Measurements from ENCODE around the gene LRWD1. TPM values are rescaled to one million over a fixed set of nuclear protein-coding genes. Genes with fewer than 3 reads are reported as not detected.

The LRWD1 gene
- total and polyA plus RNA-seq, 2 donors (not counting 1 experiment from before 2014, with no cell fraction given): 7.4 to 14.5 TPM

DNA sequence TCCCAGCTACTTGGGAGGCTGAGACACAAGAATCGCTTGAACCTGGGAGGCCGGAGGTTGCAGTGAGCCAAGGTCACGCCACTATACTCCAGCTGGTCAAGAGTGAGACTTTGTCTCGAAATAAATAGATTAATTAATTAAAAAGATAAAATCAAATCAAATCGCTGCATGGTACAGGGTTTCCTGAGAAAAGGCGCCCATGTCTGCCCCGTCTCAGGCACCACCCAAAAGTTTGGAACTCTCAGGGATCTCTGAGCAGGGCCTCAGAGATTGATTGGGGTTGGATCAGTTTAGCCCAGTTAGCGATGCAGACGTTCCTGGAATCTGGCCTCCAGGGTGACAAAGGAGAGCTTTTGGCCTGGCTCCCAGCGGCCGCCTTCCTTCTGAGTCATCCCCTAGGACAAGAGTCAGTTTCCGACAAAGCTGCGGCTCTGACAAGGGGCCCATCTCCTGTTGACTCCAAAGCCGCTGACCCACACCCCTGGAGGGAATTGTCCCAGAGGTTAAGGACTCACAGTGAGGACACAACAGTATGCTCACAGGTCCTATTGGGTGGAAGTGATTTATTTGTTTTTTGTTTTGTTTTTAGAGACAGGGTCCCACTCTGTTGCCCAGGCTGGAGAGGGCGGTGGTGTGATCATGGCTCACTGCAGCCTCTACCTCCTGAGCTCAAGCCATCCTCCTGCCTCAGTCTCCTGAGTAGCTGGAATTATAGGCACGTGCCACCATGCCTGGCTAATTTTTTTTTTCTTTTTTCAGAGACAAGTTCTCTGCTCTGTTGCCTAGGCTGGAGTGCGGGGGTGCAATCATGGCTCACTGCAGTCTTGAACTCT is 24.6 kb upstream of the LRWD1 start:
- Histone ChIP-seq H3K4me3 (replicated peaks in 1 of 4; ENCODE audit: control extremely low read depth in 1 of 4, insufficient read depth in 1 of 4, low read depth in 3 of 4, low read length in 4 of 4) (no peak overlapping the region), H3K27me3 (ENCODE audit: control insufficient read depth, insufficient read depth, low read length) (no peaks in the 10 kb centered on the region), H4K20me1 (ENCODE audit: control insufficient read depth, extremely low read depth, insufficient read depth, low read length) (no peaks in the 10 kb centered on the region), H3K9ac (ENCODE audit: insufficient read depth, low read length) (no peak overlapping the region), H3K4me2 (ENCODE audit: extremely low read depth, insufficient read depth, low read length) (no peak overlapping the region), H3K4me1 (ENCODE audit: control insufficient read depth, extremely low read depth, insufficient read depth, low read length) (peaks cover 2% of the 10 kb centered on the region), H3K9me3 (ENCODE audit: control insufficient read depth, insufficient read depth, low read depth, low read length) (no peaks in the 10 kb centered on the region), H3K79me2 (ENCODE audit: control insufficient read depth, insufficient read depth, low read length) (no peaks in the 10 kb centered on the region), H3K27ac (ENCODE audit: insufficient read depth, low read length) (no peak overlapping the region), H3K36me3 (ENCODE audit: control insufficient read depth, insufficient read depth, low read length) (peaks cover 3% of the 10 kb centered on the region), H2AFZ (ENCODE audit: low read length) (no peak overlapping the region)
- DNase-seq (ENCODE audit: low read depth in 2 of 2): peak; percentile 70 to 84
- TF ChIP-seq EZH2 (IDR thresholded peaks at IDR 0.05; ENCODE audit: low read length, missing control alignments): no peak
- TF ChIP-seq, protein P1, sequence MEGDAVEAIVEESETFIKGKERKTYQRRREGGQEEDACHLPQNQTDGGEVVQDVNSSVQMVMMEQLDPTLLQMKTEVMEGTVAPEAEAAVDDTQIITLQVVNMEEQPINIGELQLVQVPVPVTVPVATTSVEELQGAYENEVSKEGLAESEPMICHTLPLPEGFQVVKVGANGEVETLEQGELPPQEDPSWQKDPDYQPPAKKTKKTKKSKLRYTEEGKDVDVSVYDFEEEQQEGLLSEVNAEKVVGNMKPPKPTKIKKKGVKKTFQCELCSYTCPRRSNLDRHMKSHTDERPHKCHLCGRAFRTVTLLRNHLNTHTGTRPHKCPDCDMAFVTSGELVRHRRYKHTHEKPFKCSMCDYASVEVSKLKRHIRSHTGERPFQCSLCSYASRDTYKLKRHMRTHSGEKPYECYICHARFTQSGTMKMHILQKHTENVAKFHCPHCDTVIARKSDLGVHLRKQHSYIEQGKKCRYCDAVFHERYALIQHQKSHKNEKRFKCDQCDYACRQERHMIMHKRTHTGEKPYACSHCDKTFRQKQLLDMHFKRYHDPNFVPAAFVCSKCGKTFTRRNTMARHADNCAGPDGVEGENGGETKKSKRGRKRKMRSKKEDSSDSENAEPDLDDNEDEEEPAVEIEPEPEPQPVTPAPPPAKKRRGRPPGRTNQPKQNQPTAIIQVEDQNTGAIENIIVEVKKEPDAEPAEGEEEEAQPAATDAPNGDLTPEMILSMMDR (conservative IDR thresholded peaks at IDR 0.05 in 1 of 2, IDR thresholded peaks at IDR 0.05 in 1 of 2; ENCODE audit: low read depth in 1 of 2, low read length in 2 of 2): no peak

DNA sequence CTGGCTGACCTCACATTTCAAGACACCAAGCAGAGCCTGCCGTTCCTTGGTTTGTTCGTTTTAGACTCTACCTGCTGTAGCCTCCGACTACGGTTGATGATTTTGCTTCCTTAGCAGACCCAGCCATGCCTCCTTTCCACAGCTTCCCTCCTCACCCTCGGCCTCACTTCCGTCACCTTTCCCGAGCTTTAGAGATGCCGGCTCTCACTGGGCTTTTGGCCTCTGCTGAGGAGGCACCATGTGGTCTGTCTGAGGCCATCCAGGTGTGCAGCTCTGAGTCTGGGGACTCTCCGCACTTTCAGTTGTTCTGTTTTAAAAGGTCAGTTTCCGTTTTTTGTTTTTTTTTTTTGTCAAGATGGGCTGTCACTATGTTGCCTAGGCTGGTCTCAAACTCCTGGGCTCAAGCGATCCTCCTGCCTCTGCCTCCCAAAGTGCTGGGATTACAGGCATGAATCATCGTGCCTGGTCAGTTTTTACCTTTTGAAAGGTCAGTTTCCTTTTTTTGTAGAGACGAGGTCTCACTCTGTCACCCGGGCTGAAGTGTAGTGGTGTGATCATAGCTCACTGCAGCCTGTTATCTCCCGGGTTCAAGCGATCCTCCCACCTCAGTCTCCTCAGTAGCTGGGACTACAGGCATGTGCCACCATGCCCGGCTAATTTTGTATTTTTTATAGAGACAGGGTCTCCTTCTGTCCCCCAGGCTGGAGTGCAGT is 19.7 kb upstream of the LRWD1 start:
- Histone ChIP-seq H3K4me1 (ENCODE audit: control insufficient read depth, extremely low read depth, insufficient read depth, low read length) (peaks cover under 1% of the 10 kb centered on the region), H3K79me2 (ENCODE audit: control insufficient read depth, insufficient read depth, low read length) (no peaks in the 10 kb centered on the region), H3K27me3 (ENCODE audit: control insufficient read depth, insufficient read depth, low read length) (no peaks in the 10 kb centered on the region), H3K9me3 (ENCODE audit: control insufficient read depth, insufficient read depth, low read depth, low read length) (no peaks in the 10 kb centered on the region), H3K36me3 (ENCODE audit: control insufficient read depth, insufficient read depth, low read length) (peaks cover 6% of the 10 kb centered on the region), H3K9ac (ENCODE audit: insufficient read depth, low read length) (no peak overlapping the region), H2AFZ (ENCODE audit: low read length) (no peak overlapping the region), H4K20me1 (ENCODE audit: control insufficient read depth, extremely low read depth, insufficient read depth, low read length) (no peaks in the 10 kb centered on the region), H3K4me3 (replicated peaks in 1 of 4; ENCODE audit: control extremely low read depth in 1 of 4, insufficient read depth in 1 of 4, low read depth in 3 of 4, low read length in 4 of 4) (no peak overlapping the region), H3K4me2 (ENCODE audit: extremely low read depth, insufficient read depth, low read length) (no peak overlapping the region), H3K27ac (ENCODE audit: insufficient read depth, low read length) (no peak overlapping the region)
- DNase-seq (ENCODE audit: low read depth in 2 of 2): no peak
- TF ChIP-seq, protein P1 (conservative IDR thresholded peaks at IDR 0.05 in 1 of 2, IDR thresholded peaks at IDR 0.05 in 1 of 2; ENCODE audit: low read depth in 1 of 2, low read length in 2 of 2): no peak
- no peak for TF ChIP-seq EZH2 (IDR thresholded peaks at IDR 0.05; ENCODE audit: low read length, missing control alignments)

DNA sequence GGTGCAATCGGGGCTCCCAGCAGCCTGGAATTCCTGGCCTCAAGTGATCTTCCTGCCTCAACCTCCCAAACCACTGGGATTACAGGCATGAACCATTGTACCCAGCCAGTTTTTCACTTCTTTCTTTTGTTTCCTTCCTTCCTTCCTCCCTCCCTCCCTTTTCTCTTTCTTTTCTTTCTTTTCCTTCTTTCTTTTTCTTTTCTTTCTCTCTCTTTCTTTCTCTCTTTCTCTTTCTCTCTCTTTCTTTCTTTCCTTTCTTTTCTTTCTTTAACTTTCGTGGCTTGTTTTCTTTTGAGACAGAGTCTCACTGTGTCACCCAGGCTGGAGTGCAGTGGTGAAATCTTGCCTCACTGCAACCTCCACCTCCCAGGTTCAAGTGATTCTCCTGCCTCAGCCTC is 19.1 kb upstream of the LRWD1 start:
- no peaks in the 10 kb centered on the region for H4K20me1 ChIP-seq (ENCODE audit: control insufficient read depth, extremely low read depth, insufficient read depth, low read length)
- peaks cover 6% of the 10 kb centered on the region for H3K36me3 ChIP-seq (ENCODE audit: control insufficient read depth, insufficient read depth, low read length)
- no peak overlapping the region for H3K9ac ChIP-seq (ENCODE audit: insufficient read depth, low read length)
- H3K4me2 ChIP-seq (ENCODE audit: extremely low read depth, insufficient read depth, low read length): no peak overlapping the region
- no peaks in the 10 kb centered on the region for H3K79me2 ChIP-seq (ENCODE audit: control insufficient read depth, insufficient read depth, low read length)
- H3K9me3 ChIP-seq (ENCODE audit: control insufficient read depth, insufficient read depth, low read depth, low read length): no peaks in the 10 kb centered on the region
- H2AFZ ChIP-seq (ENCODE audit: low read length): no peak overlapping the region
- no peak for DNase-seq (ENCODE audit: low read depth in 2 of 2)
- TF ChIP-seq EZH2 (IDR thresholded peaks at IDR 0.05; ENCODE audit: low read length, missing control alignments): no peak
- TF ChIP-seq, protein P1 (conservative IDR thresholded peaks at IDR 0.05 in 1 of 2, IDR thresholded peaks at IDR 0.05 in 1 of 2; ENCODE audit: low read depth in 1 of 2, low read length in 2 of 2): no peak
- no peaks in the 10 kb centered on the region for H3K4me1 ChIP-seq (ENCODE audit: control insufficient read depth, extremely low read depth, insufficient read depth, low read length)
- H3K27ac ChIP-seq (ENCODE audit: insufficient read depth, low read length): no peak overlapping the region
- no peaks in the 10 kb centered on the region for H3K27me3 ChIP-seq (ENCODE audit: control insufficient read depth, insufficient read depth, low read length)
- H3K4me3 ChIP-seq (replicated peaks in 1 of 4; ENCODE audit: control extremely low read depth in 1 of 4, insufficient read depth in 1 of 4, low read depth in 3 of 4, low read length in 4 of 4): no peak overlapping the region
